Right ventricle myocardium superior (tissue), 1 donor: ENCODE data around the gene ADCY7. TPM values are rescaled to one million over a fixed set of nuclear protein-coding genes. Genes with fewer than 3 reads are reported as not detected.

Experiments
- microRNA-seq: library from miRNA; unstranded; fragments of <30 nt; microRNA quantifications from one replicate; pipeline ENCODE4 v1.2.0, GENCODE V29; 2020
- total RNA-seq: library from RNA; stranded (reverse); fragmentation: NEBNext Ultra II Directional; extraction: Animal tissue kit (Norgen Biotek cat#: 25700); gene quantifications from one replicate; pipeline ENCODE4 v1.2.1, GENCODE V29; 2021
- donor health status: DM: no; HTN: yes; CAD: no; lungs with severe emphysema.

Gene ADCY7
- total RNA-seq, 1 donor from 2014 or later, result 9.3 TPM

Small RNA genes within 50 kb of the gene (microRNA-seq; reads per million reads assigned to microRNA genes)
- not detected for gene MIR6771

Other genes starting within 250 kb of the ADCY7 start
- gene CNEP1R1, start 241.3 kb upstream of the ADCY7 start, total RNA-seq, result 16.1 TPM
- gene HEATR3, start 200.6 kb upstream of the ADCY7 start, total RNA-seq, result 9.9 TPM
- 7.7 TPM for gene TENT4B, start 113.2 kb upstream of the ADCY7 start, total RNA-seq
- 39.1 TPM for gene BRD7, start 102.4 kb downstream of the ADCY7 start, total RNA-seq